ENCODE results near the gene PTPRD. TPM values are rescaled to one million over a fixed set of nuclear protein-coding genes. Genes with fewer than 3 reads are reported as not detected.

Gene PTPRD
- total and polyA plus RNA-seq, 2 donors from 2014 or later, result 6.4 to 78.9 TPM

GRCh38 chr9:8362250-8362649 is 2250.6 kb downstream of the PTPRD start:
- intact Hi-C loops (cut with DNase I), result no loop called here
- FAIRE-seq, result no peak

GRCh38 chr9:8361364-8361763 is 2251.4 kb downstream of the PTPRD start:
- Histone ChIP-seq H3K9ac (ENCODE audit: low read length in 3 of 3) (no peak overlapping the region), H3K27ac (ENCODE audit: low read depth in 2 of 2, low read length in 2 of 2) (no peak overlapping the region), H3K9me3 (ENCODE audit: control insufficient read depth in 2 of 3, insufficient read depth in 1 of 3, low read length in 3 of 3) (no peaks in the 10 kb centered on the region), H3K36me3 (ENCODE audit: control insufficient read depth in 2 of 3, insufficient read depth in 3 of 3, low read length in 3 of 3) (no peaks in the 10 kb centered on the region), H3K27me3 (ENCODE audit: control insufficient read depth, insufficient read depth, low read length) (no peaks in the 10 kb centered on the region), H3K4me3 (ENCODE audit: low read length in 3 of 3) (no peak overlapping the region), H3K4me1 (ENCODE audit: control insufficient read depth in 2 of 3, insufficient read depth in 2 of 3, low read depth in 1 of 3, low read length in 3 of 3) (no peaks in the 10 kb centered on the region)
- intact Hi-C loops (cut with DNase I), result no loop called here
- no peak for FAIRE-seq
- no peak for TF ChIP-seq CTCF (IDR thresholded peaks at IDR 0.05; ENCODE audit: borderline replicate concordance, extremely low read depth, insufficient read depth)
- no peak for DNase-seq

More at GRCh38 chr9:8362250-8362649, 2250.6 kb downstream of the PTPRD start:
- H3K9ac ChIP-seq (ENCODE audit: low read length in 3 of 3), result no peak overlapping the region
- H3K27ac ChIP-seq (ENCODE audit: low read depth in 2 of 2, low read length in 2 of 2), result no peak overlapping the region
- no peak overlapping the region for H3K4me3 ChIP-seq (ENCODE audit: low read length in 3 of 3)
- H3K9me3 ChIP-seq (ENCODE audit: control insufficient read depth in 2 of 3, insufficient read depth in 1 of 3, low read length in 3 of 3), result no peaks in the 10 kb centered on the region
- TF ChIP-seq CTCF (IDR thresholded peaks at IDR 0.05; ENCODE audit: borderline replicate concordance, extremely low read depth, insufficient read depth), result no peak
- no peak for DNase-seq
- H3K4me1 ChIP-seq (ENCODE audit: control insufficient read depth in 2 of 3, insufficient read depth in 2 of 3, low read depth in 1 of 3, low read length in 3 of 3), result no peaks in the 10 kb centered on the region
- H3K27me3 ChIP-seq (ENCODE audit: control insufficient read depth, insufficient read depth, low read length), result no peaks in the 10 kb centered on the region
- no peaks in the 10 kb centered on the region for H3K36me3 ChIP-seq (ENCODE audit: control insufficient read depth in 2 of 3, insufficient read depth in 3 of 3, low read length in 3 of 3)

GRCh38 chr9:8356406-8356805 is 2256.4 kb downstream of the PTPRD start:
- Histone ChIP-seq H3K4me3 (ENCODE audit: low read length in 3 of 3) (no peak overlapping the region), H3K36me3 (ENCODE audit: control insufficient read depth in 2 of 3, insufficient read depth in 3 of 3, low read length in 3 of 3) (no peaks in the 10 kb centered on the region), H3K4me1 (ENCODE audit: control insufficient read depth in 2 of 3, insufficient read depth in 2 of 3, low read depth in 1 of 3, low read length in 3 of 3) (no peaks in the 10 kb centered on the region), H3K9ac (ENCODE audit: low read length in 3 of 3) (no peak overlapping the region), H3K27ac (ENCODE audit: low read depth in 2 of 2, low read length in 2 of 2) (no peak overlapping the region), H3K9me3 (ENCODE audit: control insufficient read depth in 2 of 3, insufficient read depth in 1 of 3, low read length in 3 of 3) (no peaks in the 10 kb centered on the region), H3K27me3 (ENCODE audit: control insufficient read depth, insufficient read depth, low read length) (no peaks in the 10 kb centered on the region)
- DNase-seq (no peak), FAIRE-seq (no peak)
- intact Hi-C loops (cut with DNase I), result no loop called here
- TF ChIP-seq CTCF (IDR thresholded peaks at IDR 0.05; ENCODE audit: borderline replicate concordance, extremely low read depth, insufficient read depth), result no peak

GRCh38 chr9:8351436-8351835 is 2261.4 kb downstream of the PTPRD start:
- no peaks in the 10 kb centered on the region for H3K36me3 ChIP-seq (ENCODE audit: control insufficient read depth in 2 of 3, insufficient read depth in 3 of 3, low read length in 3 of 3)
- no peaks in the 10 kb centered on the region for H3K9me3 ChIP-seq (ENCODE audit: control insufficient read depth in 2 of 3, insufficient read depth in 1 of 3, low read length in 3 of 3)
- H3K27me3 ChIP-seq (ENCODE audit: control insufficient read depth, insufficient read depth, low read length), result no peaks in the 10 kb centered on the region
- intact Hi-C loops (cut with DNase I), result no loop called here
- no peak overlapping the region for H3K27ac ChIP-seq (ENCODE audit: low read depth in 2 of 2, low read length in 2 of 2)
- no peak overlapping the region for H3K9ac ChIP-seq (ENCODE audit: low read length in 3 of 3)
- no peak for DNase-seq
- H3K4me3 ChIP-seq (ENCODE audit: low read length in 3 of 3), result no peak overlapping the region
- no peak for TF ChIP-seq CTCF (IDR thresholded peaks at IDR 0.05; ENCODE audit: borderline replicate concordance, extremely low read depth, insufficient read depth)
- no peaks in the 10 kb centered on the region for H3K4me1 ChIP-seq (ENCODE audit: control insufficient read depth in 2 of 3, insufficient read depth in 2 of 3, low read depth in 1 of 3, low read length in 3 of 3)
- no peak for FAIRE-seq

Data from kidney (tissue), 14 donors.